ENCODE results near the gene TRIM71.

Gene TRIM71

DNA sequence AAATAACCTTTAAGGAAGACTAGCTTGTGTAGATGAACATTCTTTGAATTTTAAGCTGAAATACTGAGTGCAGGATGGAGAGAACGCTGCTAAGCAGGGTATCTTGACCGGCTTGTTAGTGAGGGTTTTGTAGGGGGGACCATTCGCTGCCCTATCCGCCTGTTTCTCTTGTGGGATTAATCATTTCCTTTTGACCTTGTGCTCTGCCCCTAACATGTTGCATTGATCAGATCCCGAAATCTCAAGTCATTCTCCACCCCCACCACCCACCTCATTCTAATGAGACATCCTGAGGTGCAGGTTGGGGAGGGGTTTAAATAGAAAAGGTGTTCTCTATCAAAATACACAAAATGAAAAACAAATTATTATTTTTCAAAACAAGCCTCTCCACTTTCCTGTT is 32.8 kb downstream of the TRIM71 start:
- Histone ChIP-seq H3K27me3 (ENCODE audit: low read length) (no peaks in the 10 kb centered on the region), H3K9me3 (ENCODE audit: insufficient read depth, low read length) (no peaks in the 10 kb centered on the region), H3K36me3 (ENCODE audit: low read length) (no peaks in the 10 kb centered on the region), H3K9ac (ENCODE audit: low read length) (no peak overlapping the region), H3K9me2 (replicated peaks; ENCODE audit: insufficient read depth, low read length) (no peaks in the 10 kb centered on the region), H3F3A (ENCODE audit: insufficient read depth) (no peaks in the 10 kb centered on the region), H3K27ac (ENCODE audit: low read depth, low read length) (no peak overlapping the region), H4K20me1 (ENCODE audit: low read depth, low read length) (no peaks in the 10 kb centered on the region), H3K4me2 (ENCODE audit: low read depth, low read length, poor library complexity, severe bottlenecking) (no peak overlapping the region), H2AFZ (ENCODE audit: low read depth, low read length, severe bottlenecking) (no peak overlapping the region), H3K79me2 (ENCODE audit: insufficient read depth, low read length) (no peaks in the 10 kb centered on the region), H3K4me3 (ENCODE audit: insufficient read depth, low read length, poor library complexity, severe bottlenecking) (no peak overlapping the region)
- no peak for TF ChIP-seq EZH2phosphoT487 (conservative IDR thresholded peaks at IDR 0.05; ENCODE audit: low read length)
- TF ChIP-seq, protein P1, sequence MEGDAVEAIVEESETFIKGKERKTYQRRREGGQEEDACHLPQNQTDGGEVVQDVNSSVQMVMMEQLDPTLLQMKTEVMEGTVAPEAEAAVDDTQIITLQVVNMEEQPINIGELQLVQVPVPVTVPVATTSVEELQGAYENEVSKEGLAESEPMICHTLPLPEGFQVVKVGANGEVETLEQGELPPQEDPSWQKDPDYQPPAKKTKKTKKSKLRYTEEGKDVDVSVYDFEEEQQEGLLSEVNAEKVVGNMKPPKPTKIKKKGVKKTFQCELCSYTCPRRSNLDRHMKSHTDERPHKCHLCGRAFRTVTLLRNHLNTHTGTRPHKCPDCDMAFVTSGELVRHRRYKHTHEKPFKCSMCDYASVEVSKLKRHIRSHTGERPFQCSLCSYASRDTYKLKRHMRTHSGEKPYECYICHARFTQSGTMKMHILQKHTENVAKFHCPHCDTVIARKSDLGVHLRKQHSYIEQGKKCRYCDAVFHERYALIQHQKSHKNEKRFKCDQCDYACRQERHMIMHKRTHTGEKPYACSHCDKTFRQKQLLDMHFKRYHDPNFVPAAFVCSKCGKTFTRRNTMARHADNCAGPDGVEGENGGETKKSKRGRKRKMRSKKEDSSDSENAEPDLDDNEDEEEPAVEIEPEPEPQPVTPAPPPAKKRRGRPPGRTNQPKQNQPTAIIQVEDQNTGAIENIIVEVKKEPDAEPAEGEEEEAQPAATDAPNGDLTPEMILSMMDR (IDR thresholded peaks at IDR 0.05; ENCODE audit: insufficient read depth, low read length, poor library complexity, severe bottlenecking): no peak

DNA sequence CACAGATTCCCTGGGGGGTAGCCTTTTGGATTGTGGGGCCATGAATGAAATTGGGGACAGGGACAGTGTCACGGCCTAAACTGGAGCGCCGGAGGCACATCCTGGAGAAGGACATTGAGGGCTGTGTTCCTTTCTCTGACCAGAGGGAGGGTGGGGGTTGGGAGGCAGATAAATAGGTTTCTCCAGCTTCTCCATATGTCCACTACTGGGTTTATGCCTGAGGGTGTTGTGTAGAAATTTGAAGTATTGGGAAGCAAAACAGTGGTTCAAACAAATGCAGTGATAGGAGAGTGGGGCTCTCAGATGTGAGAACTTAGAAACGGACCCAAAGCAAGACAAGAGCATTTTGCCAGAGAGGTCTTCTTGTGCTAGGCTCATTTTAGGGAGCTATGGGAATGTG is 34.3 kb downstream of the TRIM71 start:
- H3K27ac ChIP-seq (ENCODE audit: low read depth, low read length): no peak overlapping the region
- no peaks in the 10 kb centered on the region for H3K79me2 ChIP-seq (ENCODE audit: insufficient read depth, low read length)
- no peak overlapping the region for H3K4me2 ChIP-seq (ENCODE audit: low read depth, low read length, poor library complexity, severe bottlenecking)
- no peak overlapping the region for H3K9ac ChIP-seq (ENCODE audit: low read length)
- H3K27me3 ChIP-seq (ENCODE audit: low read length): no peaks in the 10 kb centered on the region
- H3K4me3 ChIP-seq (ENCODE audit: insufficient read depth, low read length, poor library complexity, severe bottlenecking): no peak overlapping the region
- no peak for TF ChIP-seq EZH2phosphoT487 (conservative IDR thresholded peaks at IDR 0.05; ENCODE audit: low read length)
- TF ChIP-seq, protein P1 (IDR thresholded peaks at IDR 0.05; ENCODE audit: insufficient read depth, low read length, poor library complexity, severe bottlenecking): no peak
- no peaks in the 10 kb centered on the region for H3K9me2 ChIP-seq (replicated peaks; ENCODE audit: insufficient read depth, low read length)
- H3F3A ChIP-seq (ENCODE audit: insufficient read depth): no peaks in the 10 kb centered on the region
- H2AFZ ChIP-seq (ENCODE audit: low read depth, low read length, severe bottlenecking): no peak overlapping the region
- no peaks in the 10 kb centered on the region for H4K20me1 ChIP-seq (ENCODE audit: low read depth, low read length)
- H3K36me3 ChIP-seq (ENCODE audit: low read length): no peaks in the 10 kb centered on the region
- no peaks in the 10 kb centered on the region for H3K9me3 ChIP-seq (ENCODE audit: insufficient read depth, low read length)

DNA sequence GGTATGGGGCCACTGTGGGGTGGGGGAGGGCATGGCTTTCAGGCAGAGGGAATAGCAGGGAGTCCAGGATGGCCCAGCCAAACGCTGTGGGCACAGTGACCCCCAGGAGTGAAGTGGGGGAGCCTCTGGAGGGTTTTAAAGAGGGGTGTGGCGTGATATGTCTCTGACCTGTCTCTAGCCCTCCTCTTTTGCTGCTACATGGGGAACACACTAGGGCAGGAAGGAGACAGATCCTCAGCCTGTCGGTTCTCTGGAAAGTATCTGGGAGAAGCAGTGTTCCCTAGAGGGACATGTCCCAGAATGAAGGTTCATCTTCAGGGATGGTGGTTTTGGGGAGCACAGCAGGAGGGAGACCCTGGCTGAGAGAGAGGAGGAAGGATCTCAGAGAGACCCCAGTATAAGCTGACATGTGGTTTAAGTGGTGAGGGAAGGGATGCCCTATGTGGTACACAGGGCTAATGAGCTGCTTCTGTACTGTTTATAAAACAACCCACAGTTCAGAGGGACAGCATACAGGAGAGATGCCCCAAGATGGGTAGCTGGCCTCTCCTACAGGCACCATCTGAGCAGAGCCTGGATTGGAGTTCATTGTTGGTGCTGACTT is 37.7 kb downstream of the TRIM71 start:
- no peak overlapping the region for H3K9ac ChIP-seq (ENCODE audit: low read length)
- H3K9me2 ChIP-seq (replicated peaks; ENCODE audit: insufficient read depth, low read length): no peaks in the 10 kb centered on the region
- H3K36me3 ChIP-seq (ENCODE audit: low read length): no peaks in the 10 kb centered on the region
- H2AFZ ChIP-seq (ENCODE audit: low read depth, low read length, severe bottlenecking): no peak overlapping the region
- H3K27ac ChIP-seq (ENCODE audit: low read depth, low read length): no peak overlapping the region
- no peaks in the 10 kb centered on the region for H3K9me3 ChIP-seq (ENCODE audit: insufficient read depth, low read length)
- H4K20me1 ChIP-seq (ENCODE audit: low read depth, low read length): no peaks in the 10 kb centered on the region
- no peak overlapping the region for H3K4me2 ChIP-seq (ENCODE audit: low read depth, low read length, poor library complexity, severe bottlenecking)
- no peaks in the 10 kb centered on the region for H3F3A ChIP-seq (ENCODE audit: insufficient read depth)
- no peaks in the 10 kb centered on the region for H3K27me3 ChIP-seq (ENCODE audit: low read length)
- no peak for TF ChIP-seq EZH2phosphoT487 (conservative IDR thresholded peaks at IDR 0.05; ENCODE audit: low read length)
- TF ChIP-seq, protein P1 (IDR thresholded peaks at IDR 0.05; ENCODE audit: insufficient read depth, low read length, poor library complexity, severe bottlenecking): no peak
- no peak overlapping the region for H3K4me3 ChIP-seq (ENCODE audit: insufficient read depth, low read length, poor library complexity, severe bottlenecking)
- no peaks in the 10 kb centered on the region for H3K79me2 ChIP-seq (ENCODE audit: insufficient read depth, low read length)
